K562 (cell line): ENCODE results near the gene LCN12. TPM values are rescaled to one million over a fixed set of nuclear protein-coding genes. Genes with fewer than 3 reads are reported as not detected.

ENCODE experiments used
- BRD9 ChIP-seq: fragments of 450-650 bp; IDR thresholded peaks from 2 replicates; pipeline ENCODE4 v1.6.1; 2018; ENCODE audit warnings: low read depth; ENCODE audit not compliant: partially characterized antibody
- KDM5B ChIP-seq: fragments of 200-600 bp; sonication (generic); IDR thresholded peaks from 2 replicates; pipeline ENCODE4 v1.6.1; 2012; ENCODE audit warnings: low read depth, mild to moderate bottlenecking, moderate library complexity, low read length, control low read depth, inconsistent platforms; ENCODE audit not compliant: insufficient replicate concordance
- MNT ChIP-seq, 2 experiments: fragments of 450-650 bp; conservative IDR thresholded peaks; 2 replicates each; pipeline ENCODE4 v1.6.1; 2017; ENCODE audit warnings: mild to moderate bottlenecking in 2 of 2, moderate library complexity in 2 of 2
- MTF1 ChIP-seq: fragments of 250-450 bp; sonication (Bioruptor Pico); IDR thresholded peaks from 2 replicates; pipeline ENCODE4 v1.9.0; 2021; ENCODE audit warnings: moderate library complexity, mild to moderate bottlenecking, inconsistent platforms, borderline replicate concordance
- NRF1 ChIP-seq, 2 experiments: fragments of 450-650 bp; IDR thresholded peaks in 1 of 2; conservative IDR thresholded peaks in 1 of 2; 2 replicates each; pipeline ENCODE4 v1.6.1; 2014; ENCODE audit warnings: mild to moderate bottlenecking in 2 of 2
- ZBTB7A ChIP-seq: IDR thresholded peaks from 2 replicates; pipeline ENCODE4 v1.6.1; 2011; ENCODE audit warnings: low read depth, mild to moderate bottlenecking, low read length, moderate library complexity, borderline replicate concordance; ENCODE audit not compliant: control insufficient read depth
- ZNF518B ChIP-seq: fragments of 250-450 bp; sonication (Bioruptor Pico); IDR thresholded peaks from 2 replicates; pipeline ENCODE4 v1.5.0; 2021; ENCODE audit warnings: mild to moderate bottlenecking, moderate library complexity
- ZSCAN32 ChIP-seq: fragments of 450-650 bp; formaldehyde crosslinking; IDR thresholded peaks from 2 replicates; pipeline ENCODE4 v1.4.0; 2020; ENCODE audit warnings: mild to moderate bottlenecking, moderate library complexity
- polyA plus RNA-seq, 8 experiments: library from polyadenylated mRNA; depleted of rRNA in 4 of 8; stranded (reverse) in 5 of 8; unstranded in 3 of 8; fragments of >200 nt; fragmentation: Nextera tagmentation in 2 of 8; fragmentation: Illumina TruSeq in 1 of 8; extraction: Ambion mirVana in 2 of 8; extraction: Trizol in 1 of 8; gene quantifications; 2 replicates each; pipeline versions ENCODE4 v1.2.1 to v1.2.3, GENCODE V29; 2011 to 2014; ENCODE audit warnings: inconsistent platforms in 1 of 8, missing spikeins in 1 of 8
- total RNA-seq, 7 experiments: library from RNA; depleted of rRNA in 6 of 7; stranded (reverse); fragments of >200 nt in 6 of 7; fragmentation: Illumina TruSeq in 2 of 7; extraction: Trizol in 2 of 7; gene quantifications; 2 replicates each; pipeline versions ENCODE4 v1.2.1 to v1.2.3, GENCODE V29; 2011 to 2021; ENCODE audit warnings: low replicate concordance in 1 of 7
- TF ChIP-seq, protein P1 (sequence below), 2 experiments: fragments of 450-650 bp; formaldehyde crosslinking in 1 of 2; IDR thresholded peaks; 2 replicates each; pipeline versions ENCODE4 v1.4.0 to v1.6.1; 2014 to 2020; ENCODE audit warnings: mild to moderate bottlenecking in 2 of 2, borderline replicate concordance in 1 of 2, low read depth in 1 of 2
- TF ChIP-seq, protein P2 (sequence below), 2 experiments: IDR thresholded peaks; 2 replicates each; pipeline ENCODE4 v1.6.1; 2011; ENCODE audit warnings: borderline replicate concordance in 1 of 2, control low read depth in 1 of 2, low read depth in 1 of 2, low read length in 1 of 2, mild to moderate bottlenecking in 1 of 2, mixed read lengths in 1 of 2, moderate library complexity in 1 of 2; ENCODE audit not compliant: insufficient read depth in 1 of 2, insufficient read length in 1 of 2, poor library complexity in 1 of 2, severe bottlenecking in 1 of 2; ENCODE audit errors: extremely low read depth in 1 of 2

LCN12 gene
- total and polyA plus RNA-seq, 9 of the 15 experiments (the other 6 are each of a cell fraction or from before 2014, with no cell fraction given) = 0.05 TPM; not detected in 8

- TF ChIP-seq, protein P1, sequence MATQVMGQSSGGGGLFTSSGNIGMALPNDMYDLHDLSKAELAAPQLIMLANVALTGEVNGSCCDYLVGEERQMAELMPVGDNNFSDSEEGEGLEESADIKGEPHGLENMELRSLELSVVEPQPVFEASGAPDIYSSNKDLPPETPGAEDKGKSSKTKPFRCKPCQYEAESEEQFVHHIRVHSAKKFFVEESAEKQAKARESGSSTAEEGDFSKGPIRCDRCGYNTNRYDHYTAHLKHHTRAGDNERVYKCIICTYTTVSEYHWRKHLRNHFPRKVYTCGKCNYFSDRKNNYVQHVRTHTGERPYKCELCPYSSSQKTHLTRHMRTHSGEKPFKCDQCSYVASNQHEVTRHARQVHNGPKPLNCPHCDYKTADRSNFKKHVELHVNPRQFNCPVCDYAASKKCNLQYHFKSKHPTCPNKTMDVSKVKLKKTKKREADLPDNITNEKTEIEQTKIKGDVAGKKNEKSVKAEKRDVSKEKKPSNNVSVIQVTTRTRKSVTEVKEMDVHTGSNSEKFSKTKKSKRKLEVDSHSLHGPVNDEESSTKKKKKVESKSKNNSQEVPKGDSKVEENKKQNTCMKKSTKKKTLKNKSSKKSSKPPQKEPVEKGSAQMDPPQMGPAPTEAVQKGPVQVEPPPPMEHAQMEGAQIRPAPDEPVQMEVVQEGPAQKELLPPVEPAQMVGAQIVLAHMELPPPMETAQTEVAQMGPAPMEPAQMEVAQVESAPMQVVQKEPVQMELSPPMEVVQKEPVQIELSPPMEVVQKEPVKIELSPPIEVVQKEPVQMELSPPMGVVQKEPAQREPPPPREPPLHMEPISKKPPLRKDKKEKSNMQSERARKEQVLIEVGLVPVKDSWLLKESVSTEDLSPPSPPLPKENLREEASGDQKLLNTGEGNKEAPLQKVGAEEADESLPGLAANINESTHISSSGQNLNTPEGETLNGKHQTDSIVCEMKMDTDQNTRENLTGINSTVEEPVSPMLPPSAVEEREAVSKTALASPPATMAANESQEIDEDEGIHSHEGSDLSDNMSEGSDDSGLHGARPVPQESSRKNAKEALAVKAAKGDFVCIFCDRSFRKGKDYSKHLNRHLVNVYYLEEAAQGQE (IDR thresholded peaks at IDR 0.05; ENCODE audit: borderline replicate concordance) = peak; percentile 54; the same call in 1 of the 2 replicates
- TF ChIP-seq, protein P1 (CRISPR knock-in tag; IDR thresholded peaks at IDR 0.05; ENCODE audit: low read depth) = no peak
- TF ChIP-seq MNT (conservative IDR thresholded peaks at IDR 0.05) (peak in 1 of 2 experiments; percentile 50; a peak in 1 of 4 replicates), BRD9 (no peak), ZBTB7A (peak; percentile 56; the same call in 1 of the 2 replicates), KDM5B (no peak), NRF1 (conservative IDR thresholded peaks at IDR 0.05 in 1 of 2, IDR thresholded peaks at IDR 0.05 in 1 of 2) (no peak), ZSCAN32 (CRISPR knock-in tag) (no peak), MTF1 (CRISPR knock-in tag) (no peak), ZNF518B (CRISPR knock-in tag) (no peak)
- TF ChIP-seq, protein P2, sequence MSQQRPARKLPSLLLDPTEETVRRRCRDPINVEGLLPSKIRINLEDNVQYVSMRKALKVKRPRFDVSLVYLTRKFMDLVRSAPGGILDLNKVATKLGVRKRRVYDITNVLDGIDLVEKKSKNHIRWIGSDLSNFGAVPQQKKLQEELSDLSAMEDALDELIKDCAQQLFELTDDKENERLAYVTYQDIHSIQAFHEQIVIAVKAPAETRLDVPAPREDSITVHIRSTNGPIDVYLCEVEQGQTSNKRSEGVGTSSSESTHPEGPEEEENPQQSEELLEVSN (IDR thresholded peaks at IDR 0.05; ENCODE audit: borderline replicate concordance in 1 of 2, extremely low read depth in 1 of 2, insufficient read depth in 1 of 2, insufficient read length in 1 of 2, low read depth in 1 of 2, low read length in 1 of 2, poor library complexity in 1 of 2, severe bottlenecking in 1 of 2) = peak in 1 of 2 experiments; percentile 40
These were observed 23.6 kb downstream of the LCN12 start (continued) for GRCh38 chr9:136975644-136976043.
